Retinal pigment epithelial cell (primary cell): Measurements from ENCODE around the gene ATP8A2.

ENCODE experiments used
- DNase-seq: peaks from one replicate; pipeline ENCODE4 v3.0.0-alpha.2; 2010; ENCODE audit warnings: low read depth
- H3K4me3 ChIP-seq: 2 replicates; pipeline ENCODE4 v1.5.1; 2011; ENCODE audit warnings: mild to moderate bottlenecking, low read length, control low read depth, moderate library complexity
- CTCF ChIP-seq: conservative IDR thresholded peaks from 2 replicates; pipeline ENCODE4 v1.5.1; 2011; ENCODE audit warnings: low read depth, low read length, control low read depth, inconsistent platforms

ATP8A2 gene

GRCh38 chr13:25860862-25861261 is 489.1 kb downstream of the ATP8A2 start:
- no peak overlapping the region for H3K4me3 ChIP-seq
- TF ChIP-seq CTCF: no peak
- peak; percentile 20 for DNase-seq

- TF ChIP-seq CTCF: no peak
- DNase-seq: no peak
- no peak overlapping the region for H3K4me3 ChIP-seq
Measured at GRCh38 chr13:25862156-25862555, 490.4 kb downstream of the ATP8A2 start.

- H3K4me3 ChIP-seq: no peak overlapping the region
- DNase-seq: no peak
- TF ChIP-seq CTCF: no peak
Measured at GRCh38 chr13:25864116-25864515, 492.3 kb downstream of the ATP8A2 start.

GRCh38 chr13:25864936-25865335 is 493.2 kb downstream of the ATP8A2 start:
- no peak for TF ChIP-seq CTCF
- H3K4me3 ChIP-seq: no peak overlapping the region
- no peak for DNase-seq

GRCh38 chr13:25865391-25865790 is 493.6 kb downstream of the ATP8A2 start:
- DNase-seq: no peak
- no peak overlapping the region for H3K4me3 ChIP-seq
- no peak for TF ChIP-seq CTCF

- H3K4me3 ChIP-seq: no peak overlapping the region
- no peak for TF ChIP-seq CTCF
- DNase-seq: no peak
Measured at GRCh38 chr13:25867038-25867437, 495.3 kb downstream of the ATP8A2 start.

GRCh38 chr13:25868490-25868889 is 496.7 kb downstream of the ATP8A2 start:
- no peak for TF ChIP-seq CTCF
- H3K4me3 ChIP-seq: no peak overlapping the region
- no peak for DNase-seq
